Measurements from ENCODE around the gene B3GNT8.
"Not testable (repeated sequence)": the region's sequence is repeated elsewhere in the genome, so short reads cannot be mapped to it uniquely, and the experiment has no call there.

B3GNT8 gene

GRCh38 chr19:41384351-41384750, 42.8 kb downstream of the B3GNT8 start:
- DNase-seq (ENCODE audit: low spot score) = no peak

- DNase-seq (ENCODE audit: low spot score) = not testable (repeated sequence)
These were observed 45.6 kb downstream of the B3GNT8 start for GRCh38 chr19:41381536-41381935.

GRCh38 chr19:41377977-41378709, 49.0 kb downstream of the B3GNT8 start:
- no peak for DNase-seq (ENCODE audit: low spot score)

- no peak for DNase-seq (ENCODE audit: low spot score)
These were observed 50.2 kb downstream of the B3GNT8 start for GRCh38 chr19:41376998-41377365.

GRCh38 chr19:41376241-41376997, 50.8 kb downstream of the B3GNT8 start, which contains the start of gene TMEM91:
Gene TMEM91, plus strand, starts transcription at chr19:41376533. Its CDS starts 1,777 bp downstream, at chr19:41378310.
- peak; percentile 54 for DNase-seq (ENCODE audit: low spot score)

All from AG20443 (cell line).